ENCODE results near the gene KRT9. TPM values are rescaled to one million over a fixed set of nuclear protein-coding genes. Genes with fewer than 3 reads are reported as not detected.

The KRT9 gene
- total and polyA plus RNA-seq, 2 donors (not counting 3 experiments of a cell fraction or from before 2014, with no cell fraction given) = not detected

DNA sequence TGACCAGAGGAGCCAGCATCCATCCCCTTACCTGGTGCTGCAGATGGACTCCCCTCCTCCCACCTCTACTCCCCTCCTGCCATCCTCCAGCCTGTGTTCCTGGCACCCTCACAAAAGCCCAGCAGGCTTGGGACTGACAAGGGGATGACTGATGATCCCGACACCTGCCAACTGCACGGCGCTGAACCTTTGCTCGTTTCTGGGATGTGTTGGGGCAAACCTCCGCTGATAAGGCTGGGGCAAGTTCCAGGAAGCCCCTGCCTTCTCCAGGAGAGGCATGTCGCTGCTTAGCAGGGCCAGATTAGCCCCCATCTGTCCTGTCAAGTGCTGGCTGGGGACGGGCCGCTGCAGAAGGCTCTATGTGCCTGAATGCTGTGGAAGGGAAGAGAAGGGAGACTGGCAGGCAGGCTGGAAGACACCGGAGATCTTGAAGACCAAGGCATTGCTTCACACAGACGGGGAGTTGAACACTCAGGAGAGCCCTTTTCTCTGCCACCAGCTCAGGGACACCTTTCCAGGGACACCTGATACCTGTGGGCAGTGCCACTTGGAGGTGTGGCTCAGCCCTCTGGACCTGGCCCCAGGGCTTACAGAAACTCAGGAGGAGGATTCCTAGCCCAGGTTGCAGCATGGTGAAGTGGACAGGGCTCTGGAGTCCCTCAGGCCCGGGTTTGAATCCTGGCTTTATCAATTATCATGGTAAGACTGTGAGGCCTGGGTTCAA lies 52.2 kb downstream of the KRT9 start:
- ChIA-PET POLR2A (no interaction called here), CTCF (interaction anchor here (1.0 to 5.3 kb wide), 5 partner anchors 10 to 129 kb away, joined by 3 to 66 read pairs (median 8); no protein-coding TSS in a partner anchor)
- DNase-seq (ENCODE audit: low read depth, low spot score) (no peak), FAIRE-seq (no peak)
- no peaks in the 10 kb centered on the region for H3K9me3 ChIP-seq (replicated peaks; ENCODE audit: control insufficient read depth, insufficient read depth, low read length)
- H3K4me1 ChIP-seq (ENCODE audit: control insufficient read depth, extremely low read depth, insufficient read depth, low read length) = peaks cover 24% of the 10 kb centered on the region
- H3K79me2 ChIP-seq (ENCODE audit: control insufficient read depth, insufficient read depth, low read length) = no peaks in the 10 kb centered on the region
- H3K27me3 ChIP-seq (ENCODE audit: control insufficient read depth in 2 of 2, insufficient read depth in 2 of 2, low read length in 2 of 2) = no peaks in the 10 kb centered on the region
- no peak for TF ChIP-seq FOS (IDR thresholded peaks at IDR 0.05; ENCODE audit: borderline replicate concordance, insufficient read depth, low read length)
- TF ChIP-seq, protein P1, sequence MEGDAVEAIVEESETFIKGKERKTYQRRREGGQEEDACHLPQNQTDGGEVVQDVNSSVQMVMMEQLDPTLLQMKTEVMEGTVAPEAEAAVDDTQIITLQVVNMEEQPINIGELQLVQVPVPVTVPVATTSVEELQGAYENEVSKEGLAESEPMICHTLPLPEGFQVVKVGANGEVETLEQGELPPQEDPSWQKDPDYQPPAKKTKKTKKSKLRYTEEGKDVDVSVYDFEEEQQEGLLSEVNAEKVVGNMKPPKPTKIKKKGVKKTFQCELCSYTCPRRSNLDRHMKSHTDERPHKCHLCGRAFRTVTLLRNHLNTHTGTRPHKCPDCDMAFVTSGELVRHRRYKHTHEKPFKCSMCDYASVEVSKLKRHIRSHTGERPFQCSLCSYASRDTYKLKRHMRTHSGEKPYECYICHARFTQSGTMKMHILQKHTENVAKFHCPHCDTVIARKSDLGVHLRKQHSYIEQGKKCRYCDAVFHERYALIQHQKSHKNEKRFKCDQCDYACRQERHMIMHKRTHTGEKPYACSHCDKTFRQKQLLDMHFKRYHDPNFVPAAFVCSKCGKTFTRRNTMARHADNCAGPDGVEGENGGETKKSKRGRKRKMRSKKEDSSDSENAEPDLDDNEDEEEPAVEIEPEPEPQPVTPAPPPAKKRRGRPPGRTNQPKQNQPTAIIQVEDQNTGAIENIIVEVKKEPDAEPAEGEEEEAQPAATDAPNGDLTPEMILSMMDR (IDR thresholded peaks at IDR 0.05; ENCODE audit: extremely low read depth in 1 of 2, insufficient read depth in 1 of 2, low read depth in 1 of 2, low read length in 2 of 2) = no peak
- TF ChIP-seq MAX (IDR thresholded peaks at IDR 0.05; ENCODE audit: insufficient read depth, insufficient read length) = no peak
- TF ChIP-seq POLR2A (IDR thresholded peaks at IDR 0.05; ENCODE audit: low read depth, low read length) = no peak
- no peak for TF ChIP-seq POLR2AphosphoS5 (IDR thresholded peaks at IDR 0.05; ENCODE audit: insufficient read depth, low read depth, low read length)
- no peak for TF ChIP-seq JUN (IDR thresholded peaks at IDR 0.05; ENCODE audit: borderline replicate concordance, insufficient read depth, insufficient read length, low read depth)
- TF ChIP-seq EZH2 (IDR thresholded peaks at IDR 0.05; ENCODE audit: borderline replicate concordance, low read depth, low read length, severe bottlenecking) = no peak
- TF ChIP-seq MYC (IDR thresholded peaks at IDR 0.05; ENCODE audit: low read depth, low read length) = no peak
- no peak for TF ChIP-seq GATA2 (IDR thresholded peaks at IDR 0.05; ENCODE audit: insufficient read depth, insufficient read length, low read depth, low read length)
- dilution Hi-C loops (cut with MboI; ENCODE audit: extremely low pct_ligation_motif_present, low sequenced_read_pairs) (no loop called here), intact Hi-C loops (cut with micrococcal nuclease) (no loop called here)
- no peak overlapping the region for H3K9ac ChIP-seq (replicated peaks; ENCODE audit: extremely low read depth, insufficient read depth, low read length)
- H3K4me2 ChIP-seq (ENCODE audit: insufficient read depth, low read length) = no peak overlapping the region
- BruUV-seq (replicated peaks) = no TSS peak
- H4K20me1 ChIP-seq (replicated peaks; ENCODE audit: control insufficient read depth, extremely low read depth, insufficient read depth, low read length) = no peaks in the 10 kb centered on the region
- H3K9me1 ChIP-seq (replicated peaks; ENCODE audit: control insufficient read depth, extremely low read depth, insufficient read depth, low read length) = no peaks in the 10 kb centered on the region
- H3K27ac ChIP-seq (ENCODE audit: insufficient read depth, low read depth, low read length) = no peak overlapping the region
- no peak overlapping the region for H3K4me3 ChIP-seq (replicated peaks in 1 of 3; ENCODE audit: insufficient read depth in 1 of 3, low read depth in 1 of 3, low read length in 3 of 3)
- no peak overlapping the region for H2AFZ ChIP-seq (ENCODE audit: low read depth, low read length)
- H3K36me3 ChIP-seq (ENCODE audit: control insufficient read depth in 2 of 2, extremely low read depth in 1 of 2, insufficient read depth in 2 of 2, low read length in 2 of 2) = no peaks in the 10 kb centered on the region

All from endothelial cell of umbilical vein (primary cell).